Prostate gland (tissue), 2 donors: ENCODE data around the gene LPXN. TPM values are rescaled to one million over a fixed set of nuclear protein-coding genes. Genes with fewer than 3 reads are reported as not detected.

Experiments
- DNase-seq: peaks from one replicate; pipeline ENCODE4 v3.0.0-alpha.2; 2019; ENCODE audit warnings: low spot score
- H3K27ac ChIP-seq, 2 donors: fragments of 200-600 bp; sonication (generic); 2 replicates each; pipeline ENCODE4 v1.5.1; 2017 to 2019
- H3K27me3 ChIP-seq: fragments of 200-600 bp; sonication (generic); replicated peaks from 2 replicates; pipeline ENCODE4 v1.5.1; 2019; ENCODE audit not compliant: insufficient read depth
- H3K36me3 ChIP-seq, 2 donors: fragments of 200-600 bp; sonication (generic); 1 replicate in 1 of 2; 2 replicates in 1 of 2; pipeline versions ENCODE4 v1.5.1 to v1.8.1; 2017 to 2019
- H3K4me1 ChIP-seq: fragments of 200-600 bp; sonication (generic); replicated peaks from 2 replicates; pipeline ENCODE4 v1.5.1; 2019
- H3K4me3 ChIP-seq, 2 donors: fragments of 200-600 bp; sonication (generic); 2 replicates each; pipeline ENCODE4 v1.5.1; 2017 to 2019
- H3K9me3 ChIP-seq: fragments of 200-600 bp; sonication (generic); 2 replicates; pipeline ENCODE4 v1.5.1; 2017
- POLR2A ChIP-seq: fragments of 450-650 bp; IDR thresholded peaks from one replicate; pipeline ENCODE4 v1.6.1; 2016; ENCODE audit warnings: antibody characterized with exemption, mild to moderate bottlenecking
- POLR2AphosphoS5 ChIP-seq: sonication (generic); formaldehyde crosslinking; IDR thresholded peaks from one replicate; pipeline ENCODE4 v1.6.1; 2017; ENCODE audit warnings: antibody characterized with exemption
- WGBS: methylation state at CpG from one replicate; pipeline ENCODE4 v1.1.5; 2018; 5-methylcytosine and 5-hydroxymethylcytosine counted together
- intact Hi-C: fragments of 100-400 bp; cut with DNase I; formaldehyde crosslinking; loops from one replicate; pipeline ENCODE4 v1.14.2; 2022
- total RNA-seq, 2 donors: library from RNA; depleted of rRNA; stranded (reverse); fragments of >200 nt; gene quantifications; one replicate each; pipeline ENCODE4 v1.1.0, GENCODE V29; 2016
- TF ChIP-seq, protein P1 (sequence below), 4 experiments: fragments of 200-600 bp in 2 of 4; fragments of 450-650 bp in 2 of 4; sonication (generic) in 2 of 4; IDR thresholded peaks; 1 replicate in 3 of 4; 2 replicates in 1 of 4; pipeline ENCODE4 v1.5.1; 2016 to 2019; ENCODE audit warnings: antibody characterized with exemption in 4 of 4, mild to moderate bottlenecking in 2 of 4, moderate library complexity in 2 of 4

Gene LPXN
- total RNA-seq, 2 donors from 2014 or later = 5.4 to 9.4 TPM

DNA sequence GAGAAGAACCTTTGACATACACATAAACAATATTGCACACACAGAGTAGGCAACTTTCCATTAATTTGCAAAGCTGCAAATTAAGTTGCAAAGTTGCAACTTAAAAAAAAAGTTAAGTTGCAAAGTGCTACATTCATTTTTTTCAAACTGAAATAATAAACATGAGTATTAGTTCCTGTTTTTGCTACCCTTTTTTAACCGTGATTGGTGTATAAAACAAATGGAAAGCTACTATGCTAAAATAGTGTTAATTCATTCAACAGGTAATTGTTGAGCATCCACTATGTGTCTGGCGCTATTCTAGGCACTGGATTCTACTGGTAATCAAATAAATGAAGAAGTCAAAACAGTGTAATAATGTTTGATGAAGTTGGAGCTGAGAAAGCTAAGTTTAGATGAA, 11.3 kb upstream of the LPXN start:
- TF ChIP-seq, protein P1, sequence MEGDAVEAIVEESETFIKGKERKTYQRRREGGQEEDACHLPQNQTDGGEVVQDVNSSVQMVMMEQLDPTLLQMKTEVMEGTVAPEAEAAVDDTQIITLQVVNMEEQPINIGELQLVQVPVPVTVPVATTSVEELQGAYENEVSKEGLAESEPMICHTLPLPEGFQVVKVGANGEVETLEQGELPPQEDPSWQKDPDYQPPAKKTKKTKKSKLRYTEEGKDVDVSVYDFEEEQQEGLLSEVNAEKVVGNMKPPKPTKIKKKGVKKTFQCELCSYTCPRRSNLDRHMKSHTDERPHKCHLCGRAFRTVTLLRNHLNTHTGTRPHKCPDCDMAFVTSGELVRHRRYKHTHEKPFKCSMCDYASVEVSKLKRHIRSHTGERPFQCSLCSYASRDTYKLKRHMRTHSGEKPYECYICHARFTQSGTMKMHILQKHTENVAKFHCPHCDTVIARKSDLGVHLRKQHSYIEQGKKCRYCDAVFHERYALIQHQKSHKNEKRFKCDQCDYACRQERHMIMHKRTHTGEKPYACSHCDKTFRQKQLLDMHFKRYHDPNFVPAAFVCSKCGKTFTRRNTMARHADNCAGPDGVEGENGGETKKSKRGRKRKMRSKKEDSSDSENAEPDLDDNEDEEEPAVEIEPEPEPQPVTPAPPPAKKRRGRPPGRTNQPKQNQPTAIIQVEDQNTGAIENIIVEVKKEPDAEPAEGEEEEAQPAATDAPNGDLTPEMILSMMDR (IDR thresholded peaks at IDR 0.05) = no peak
- Histone ChIP-seq H3K27ac (no peak overlapping the region), H3K27me3 (no peaks in the 10 kb centered on the region), H3K36me3 (no peaks in the 10 kb centered on the region), H3K4me3 (no peak overlapping the region), H3K9me3 (no peaks in the 10 kb centered on the region), H3K4me1 (no peaks in the 10 kb centered on the region)
- DNase-seq = no peak
- 89% methylated on average over 2 of the region's 2 CpGs for WGBS
- intact Hi-C loops = no loop called here

DNA sequence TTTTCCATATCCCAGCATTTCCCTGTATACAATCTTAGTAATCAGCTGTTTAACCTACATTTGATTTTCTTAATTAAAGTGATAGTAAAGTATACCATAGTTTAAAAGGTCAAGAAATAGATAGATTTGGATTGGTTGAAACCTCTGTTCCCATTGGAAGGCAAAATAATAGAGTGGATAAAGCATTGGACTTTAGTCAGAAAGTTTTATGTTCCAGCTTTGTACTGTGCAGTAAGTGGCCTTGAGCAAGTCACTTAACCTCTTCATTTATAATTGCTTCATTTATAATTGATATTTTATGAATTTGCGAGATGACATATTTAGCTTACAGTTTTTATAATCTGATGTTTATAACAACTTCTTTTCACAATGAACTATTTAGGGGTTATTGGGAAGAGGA, 6.8 kb upstream of the LPXN start:
- WGBS = 91% methylated on average over 1 of the region's 1 CpG
- Histone ChIP-seq H3K27me3 (no peaks in the 10 kb centered on the region), H3K9me3 (no peaks in the 10 kb centered on the region), H3K27ac (no peak overlapping the region), H3K4me3 (no peak overlapping the region), H3K4me1 (no peaks in the 10 kb centered on the region), H3K36me3 (no peaks in the 10 kb centered on the region)
- intact Hi-C loops = no loop called here
- TF ChIP-seq POLR2AphosphoS5 (no peak), POLR2A (no peak)
- no peak for DNase-seq

DNA sequence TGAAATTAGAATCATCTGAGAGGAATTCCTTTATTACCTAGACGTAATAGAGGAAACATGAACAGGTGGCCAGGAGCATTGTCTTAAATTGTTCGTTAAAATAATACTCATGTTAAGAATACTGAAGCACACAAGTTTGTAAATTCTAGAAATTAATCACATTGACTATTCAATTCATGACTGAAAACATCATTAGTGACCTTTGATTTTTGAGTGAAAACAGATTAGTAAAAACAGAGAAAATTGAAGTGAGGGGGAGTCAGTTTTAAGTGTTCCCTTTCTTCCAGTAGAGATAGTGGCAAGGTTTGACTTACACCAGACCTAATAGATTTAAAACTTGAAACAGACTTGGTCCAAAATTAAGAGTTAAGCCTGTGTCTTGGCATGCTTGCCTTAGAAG, 4.7 kb upstream of the LPXN start:
- peak overlapping the region; percentile 100 for H3K27ac ChIP-seq
- H3K4me3 ChIP-seq = peak overlapping the region; percentile 98
- no peak for DNase-seq
- WGBS = 6% methylated on average over 2 of the region's 2 CpGs
- no peaks in the 10 kb centered on the region for H3K9me3 ChIP-seq
- intact Hi-C loops = no loop called here
- no peaks in the 10 kb centered on the region for H3K36me3 ChIP-seq
- H3K4me1 ChIP-seq = peaks cover 3% of the 10 kb centered on the region
- H3K27me3 ChIP-seq = no peaks in the 10 kb centered on the region
- TF ChIP-seq, protein P1 (IDR thresholded peaks at IDR 0.05) = no peak
- TF ChIP-seq POLR2A (no peak), POLR2AphosphoS5 (no peak)

DNA sequence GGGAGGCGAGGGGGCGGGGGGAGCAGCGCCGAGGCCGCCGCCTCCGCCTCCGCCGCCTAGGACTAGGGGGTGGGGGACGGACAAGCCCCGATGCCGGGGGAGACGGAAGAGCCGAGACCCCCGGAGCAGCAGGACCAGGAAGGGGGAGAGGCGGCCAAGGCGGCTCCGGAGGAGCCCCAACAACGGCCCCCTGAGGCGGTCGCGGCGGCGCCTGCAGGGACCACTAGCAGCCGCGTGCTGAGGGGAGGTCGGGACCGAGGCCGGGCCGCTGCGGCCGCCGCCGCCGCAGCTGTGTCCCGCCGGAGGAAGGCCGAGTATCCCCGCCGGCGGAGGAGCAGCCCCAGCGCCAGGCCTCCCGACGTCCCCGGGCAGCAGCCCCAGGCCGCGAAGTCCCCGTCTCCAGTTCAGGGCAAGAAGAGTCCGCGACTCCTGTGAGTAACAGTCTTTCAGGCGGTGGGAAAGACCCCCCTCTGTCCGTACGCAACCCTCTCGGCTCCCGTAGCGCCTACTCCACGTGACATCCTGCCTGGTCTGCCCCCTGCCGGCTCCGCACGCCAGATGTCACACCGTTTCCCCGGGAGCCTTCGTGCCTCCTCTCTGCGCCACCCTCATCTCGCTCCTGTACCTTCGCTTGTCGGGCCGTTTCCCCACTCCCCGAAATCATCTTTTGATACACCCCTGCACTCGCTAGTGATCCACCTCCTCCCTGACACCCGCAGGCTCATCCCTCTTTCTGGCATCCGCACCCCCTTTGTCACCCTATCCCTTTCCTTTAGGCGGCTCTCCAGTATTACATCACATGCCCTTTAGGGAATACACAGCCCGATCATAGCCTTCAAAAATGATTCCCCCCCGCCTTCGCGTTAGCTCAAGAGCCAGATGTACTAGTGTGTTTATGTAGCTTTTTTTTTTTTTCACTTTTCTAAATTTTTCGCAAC, 3.8 kb upstream of the LPXN start:
- intact Hi-C loops = loop anchor here (5.0 to 10.0 kb wide), 2 partner anchors 563 to 1255 kb away; partner anchors contain the start of genes FAM111A and TNKS1BP1
- under 1% methylated on average over 74 of the region's 78 CpGs for WGBS
- H3K9me3 ChIP-seq = no peaks in the 10 kb centered on the region
- DNase-seq = peak; percentile 88
- no peaks in the 10 kb centered on the region for H3K27me3 ChIP-seq
- peaks cover 3% of the 10 kb centered on the region for H3K4me1 ChIP-seq
- no peaks in the 10 kb centered on the region for H3K36me3 ChIP-seq
- H3K4me3 ChIP-seq = peak overlapping the region; percentile 98
- peak; percentile 34 for TF ChIP-seq POLR2A
- peak; percentile 90 for TF ChIP-seq POLR2AphosphoS5
- TF ChIP-seq, protein P1 (IDR thresholded peaks at IDR 0.05) = peak; percentile 81 to 96 (median 92)
- peak overlapping the region; percentile 100 for H3K27ac ChIP-seq

DNA sequence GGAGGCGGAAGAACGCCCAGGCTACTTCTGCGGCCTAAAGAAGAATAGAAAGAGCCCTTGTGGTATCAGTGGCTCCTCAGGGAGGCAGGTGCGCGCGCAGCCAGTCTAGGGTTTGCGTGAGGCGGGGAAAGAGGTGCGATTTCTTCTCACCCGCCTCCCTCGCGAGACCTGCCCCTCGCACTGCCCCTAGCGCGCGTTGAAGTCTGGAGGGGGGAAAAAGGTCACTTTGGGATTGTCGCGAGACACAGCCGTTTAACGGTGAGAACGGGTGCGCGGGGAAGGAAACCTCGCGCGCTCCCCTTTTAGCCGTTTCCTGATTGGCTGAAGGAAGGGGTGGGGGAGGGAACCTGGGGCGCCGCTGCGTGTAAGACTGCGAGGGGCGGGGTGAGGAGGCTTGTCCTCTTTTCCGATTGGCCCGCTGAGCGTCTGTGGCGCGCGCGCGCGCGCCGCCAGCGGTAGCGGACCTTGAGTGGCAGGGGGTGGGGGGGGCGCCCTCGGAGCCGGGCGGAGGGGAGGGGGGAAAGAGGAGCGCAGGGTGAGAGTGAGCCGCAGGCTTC, 3.1 kb upstream of the LPXN start, which contains the start of gene ZFP91:
Gene ZFP91, plus strand, starts transcription at position 429 of the 557 bp plus-strand sequence. CDS start 219 bp downstream, outside the sequence.
- DNase-seq = peak; percentile 98
- under 1% methylated on average over 45 of the region's 51 CpGs for WGBS
- Histone ChIP-seq H3K4me1 (peaks cover 3% of the 10 kb centered on the region), H3K4me3 (peak within 1 kb of the TSS; percentile 98), H3K27me3 (no peaks in the 10 kb centered on the region), H3K27ac (peak within 1 kb of the TSS; percentile 100), H3K36me3 (no peaks in the 10 kb centered on the region), H3K9me3 (no peaks in the 10 kb centered on the region)
- intact Hi-C loops = loop anchor here (5.0 to 10.0 kb wide), 2 partner anchors 564 to 1254 kb away; partner anchors contain the start of genes FAM111A and TNKS1BP1
- peak; percentile 66 for TF ChIP-seq POLR2A
- no peak for TF ChIP-seq POLR2AphosphoS5
- TF ChIP-seq, protein P1 (IDR thresholded peaks at IDR 0.05) = peak in 1 of 4 experiments; percentile 4
